Spleen (tissue), 11 donors: ENCODE measurements around the gene SMARCA2. TPM values are rescaled to one million over a fixed set of nuclear protein-coding genes. Genes with fewer than 3 reads are reported as not detected.

Source experiments
- DNase-seq: peaks from one replicate; pipeline ENCODE4 v3.0.0-alpha.2; 2020
- H3K27ac ChIP-seq, 8 donors: fragments of 200-600 bp; sonication (generic) in 7 of 8; 1 replicate in 4 of 8; 2 replicates in 4 of 8; pipeline versions ENCODE4 v1.5.0 to v1.8.0; 2016 to 2021; ENCODE audit warnings: inconsistent platforms in 4 of 8, mild to moderate bottlenecking in 4 of 8, moderate library complexity in 1 of 8
- H3K27me3 ChIP-seq, 7 donors: fragments of 200-600 bp; sonication (generic) in 6 of 7; replicated peaks in 1 of 7; 1 replicate in 4 of 7; 2 replicates in 3 of 7; pipeline versions ENCODE4 v1.5.0 to v1.8.0; 2016 to 2021; ENCODE audit warnings: inconsistent platforms in 3 of 7, mild to moderate bottlenecking in 1 of 7
- H3K36me3 ChIP-seq, 6 donors: fragments of 200-600 bp; sonication (generic) in 5 of 6; 1 replicate in 4 of 6; 2 replicates in 2 of 6; pipeline versions ENCODE4 v1.5.0 to v1.8.0; 2016 to 2021; ENCODE audit warnings: inconsistent platforms in 2 of 6
- H3K4me1 ChIP-seq, 6 donors: fragments of 200-600 bp; sonication (generic) in 5 of 6; 1 replicate in 3 of 6; 2 replicates in 3 of 6; pipeline versions ENCODE4 v1.5.0 to v1.8.0; 2016 to 2021; ENCODE audit warnings: inconsistent platforms in 3 of 6
- H3K4me3 ChIP-seq, 8 donors: fragments of 200-600 bp; sonication (generic) in 7 of 8; 1 replicate in 4 of 8; 2 replicates in 4 of 8; pipeline versions ENCODE4 v1.5.0 to v1.8.0; 2016 to 2021; ENCODE audit warnings: inconsistent platforms in 4 of 8, mild to moderate bottlenecking in 4 of 8, moderate library complexity in 2 of 8
- H3K9me3 ChIP-seq, 8 donors: fragments of 200-600 bp; sonication (generic) in 7 of 8; 1 replicate in 4 of 8; 2 replicates in 4 of 8; pipeline versions ENCODE4 v1.5.0 to v1.8.0; 2016 to 2021; ENCODE audit warnings: inconsistent platforms in 4 of 8
- POLR2A ChIP-seq, 3 donors: fragments of 450-650 bp; IDR thresholded peaks; one replicate each; pipeline ENCODE4 v1.5.1; 2017; ENCODE audit warnings: antibody characterized with exemption in 3 of 3, mild to moderate bottlenecking in 1 of 3
- POLR2AphosphoS5 ChIP-seq, 3 donors: sonication (generic); formaldehyde crosslinking; IDR thresholded peaks; one replicate each; pipeline ENCODE4 v1.5.1; 2017; ENCODE audit warnings: antibody characterized with exemption in 3 of 3
- WGBS, 5 donors: extraction: QIAGEN DNeasy Blood & Tissue Kit in 3 of 5; methylation state at CpG; one replicate each; pipeline versions ENCODE4 v1.1.5 to v1.1.7; 2013 to 2018; 5-methylcytosine and 5-hydroxymethylcytosine counted together
- intact Hi-C: fragments of 100-400 bp; cut with DNase I; formaldehyde crosslinking; loops from one replicate; pipeline ENCODE4 v1.15.0; 2023; ENCODE audit warnings: low total_unique reads
- polyA plus RNA-seq, 3 donors: library from polyadenylated mRNA; stranded (reverse); fragments of 200-250 nt; gene quantifications; one replicate each; pipeline ENCODE4 v1.2.1, GENCODE V29; 2013
- total RNA-seq, 7 donors: library from RNA; depleted of rRNA in 3 of 7; stranded (reverse); fragments of >200 nt in 3 of 7; fragmentation: NEBNext Ultra II Directional in 4 of 7; extraction: Animal tissue kit (Norgen Biotek cat#: 25700) in 4 of 7; gene quantifications; one replicate each; pipeline versions ENCODE4 v1.1.0 to v1.2.1, GENCODE V29; 2016 to 2021
- TF ChIP-seq, protein P1 (sequence below), 11 experiments: fragments of 200-600 bp in 7 of 11; fragments of 450-650 bp in 4 of 11; sonication (generic) in 4 of 11; IDR thresholded peaks in 8 of 11; conservative IDR thresholded peaks in 3 of 11; 1 replicate in 7 of 11; 2 replicates in 4 of 11; pipeline versions ENCODE4 v1.4.0 to v1.8.0; 2016 to 2021; ENCODE audit warnings: antibody characterized with exemption in 11 of 11, inconsistent platforms in 4 of 11, mild to moderate bottlenecking in 1 of 11
- donor health status: healthy with polysubstance abuse.
- donor health status: DM: no; HTN: no; CAD: no; lungs with moderate emphysema.
- donor health status: DM: no; HTN: no; CAD: no.
- donor health status: Bipolar disorder and iron deficiency.
- donor health status: healthy.
- donor health status: DM: no; HTN: no; CAD: no.
- donor health status: DM: yes; HTN: yes; CAD: no.

The SMARCA2 gene
- total and polyA plus RNA-seq, 10 donors = 41.9 to 252 (median 186) TPM

GRCh38 chr9:2126331-2126803, 111.2 kb downstream of the SMARCA2 start:
- peaks cover 4 to 94% (median 36%) of the 10 kb centered on the region in 6 donors for H3K36me3 ChIP-seq
- intact Hi-C loops = no loop called here
- H3K27me3 ChIP-seq = no peaks in the 10 kb centered on the region
- peaks cover 21 to 78% (median 46%) of the 10 kb centered on the region in 6 donors for H3K4me1 ChIP-seq
- 58 to 82% (median 64%) methylated on average over 4 of the region's 4 CpGs for WGBS, 5 donors
- peak overlapping the region; percentile 24 to 84 (median 67) for H3K27ac ChIP-seq
- peak overlapping the region in 3 of 8 donors; percentile 12 to 39 (median 20) for H3K4me3 ChIP-seq
- no peaks in the 10 kb centered on the region for H3K9me3 ChIP-seq
- TF ChIP-seq POLR2AphosphoS5 (IDR thresholded peaks at IDR 0.05) = peak in 1 of 3 donors; percentile 20
- TF ChIP-seq, protein P1, sequence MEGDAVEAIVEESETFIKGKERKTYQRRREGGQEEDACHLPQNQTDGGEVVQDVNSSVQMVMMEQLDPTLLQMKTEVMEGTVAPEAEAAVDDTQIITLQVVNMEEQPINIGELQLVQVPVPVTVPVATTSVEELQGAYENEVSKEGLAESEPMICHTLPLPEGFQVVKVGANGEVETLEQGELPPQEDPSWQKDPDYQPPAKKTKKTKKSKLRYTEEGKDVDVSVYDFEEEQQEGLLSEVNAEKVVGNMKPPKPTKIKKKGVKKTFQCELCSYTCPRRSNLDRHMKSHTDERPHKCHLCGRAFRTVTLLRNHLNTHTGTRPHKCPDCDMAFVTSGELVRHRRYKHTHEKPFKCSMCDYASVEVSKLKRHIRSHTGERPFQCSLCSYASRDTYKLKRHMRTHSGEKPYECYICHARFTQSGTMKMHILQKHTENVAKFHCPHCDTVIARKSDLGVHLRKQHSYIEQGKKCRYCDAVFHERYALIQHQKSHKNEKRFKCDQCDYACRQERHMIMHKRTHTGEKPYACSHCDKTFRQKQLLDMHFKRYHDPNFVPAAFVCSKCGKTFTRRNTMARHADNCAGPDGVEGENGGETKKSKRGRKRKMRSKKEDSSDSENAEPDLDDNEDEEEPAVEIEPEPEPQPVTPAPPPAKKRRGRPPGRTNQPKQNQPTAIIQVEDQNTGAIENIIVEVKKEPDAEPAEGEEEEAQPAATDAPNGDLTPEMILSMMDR (IDR thresholded peaks at IDR 0.05 in 8 of 11, conservative IDR thresholded peaks at IDR 0.05 in 3 of 11) = no peak
- TF ChIP-seq POLR2A (IDR thresholded peaks at IDR 0.05) = no peak
- DNase-seq = no peak

GRCh38 chr9:2127486-2127885, 112.3 kb downstream of the SMARCA2 start:
- Histone ChIP-seq H3K27ac (peak overlapping the region in 5 of 8 donors; percentile 58 to 84 (median 70)), H3K4me1 (peaks cover 24 to 85% (median 53%) of the 10 kb centered on the region in 6 donors), H3K4me3 (no peak overlapping the region), H3K36me3 (peaks cover 4 to 92% (median 34%) of the 10 kb centered on the region in 6 donors), H3K9me3 (no peaks in the 10 kb centered on the region), H3K27me3 (no peaks in the 10 kb centered on the region)
- 85 to 100% (median 92%) methylated on average over 1 of the region's 1 CpG for WGBS, 5 donors
- TF ChIP-seq POLR2A (IDR thresholded peaks at IDR 0.05) (no peak), POLR2AphosphoS5 (IDR thresholded peaks at IDR 0.05) (no peak)
- TF ChIP-seq, protein P1 (IDR thresholded peaks at IDR 0.05 in 8 of 11, conservative IDR thresholded peaks at IDR 0.05 in 3 of 11) = no peak
- intact Hi-C loops = no loop called here
- DNase-seq = no peak

DNA sequence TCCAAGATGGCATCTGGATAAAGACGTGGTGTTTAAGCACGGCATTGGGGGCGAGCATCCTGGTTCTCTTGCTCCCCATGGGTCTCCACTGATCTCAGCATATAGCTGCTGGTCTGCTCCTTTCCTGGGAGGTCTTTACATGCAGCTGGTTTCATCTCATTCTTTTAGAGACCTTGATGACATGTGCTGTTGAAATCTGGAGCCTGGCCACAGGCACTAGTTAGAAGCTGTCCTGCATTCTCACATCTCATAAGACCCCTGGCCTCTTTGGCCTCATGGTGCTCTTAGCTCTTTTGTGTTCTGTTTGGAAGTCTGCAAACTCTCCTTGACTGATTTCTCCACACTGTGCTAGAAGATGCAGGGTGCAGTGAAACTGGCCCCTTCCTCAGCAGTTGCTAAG, 113.0 kb downstream of the SMARCA2 start:
- Histone ChIP-seq H3K36me3 (peaks cover 0 to 86% (median 32%) of the 10 kb centered on the region in 6 donors), H3K9me3 (no peaks in the 10 kb centered on the region), H3K4me3 (no peak overlapping the region), H3K27ac (peak overlapping the region in 1 of 8 donors; percentile 84), H3K27me3 (no peaks in the 10 kb centered on the region), H3K4me1 (peaks cover 24 to 91% (median 60%) of the 10 kb centered on the region in 6 donors)
- 56 to 98% (median 81%) methylated on average over 3 of the region's 3 CpGs for WGBS, 5 donors
- no peak for TF ChIP-seq POLR2AphosphoS5 (IDR thresholded peaks at IDR 0.05)
- TF ChIP-seq, protein P1 (IDR thresholded peaks at IDR 0.05 in 8 of 11, conservative IDR thresholded peaks at IDR 0.05 in 3 of 11) = no peak
- no peak for TF ChIP-seq POLR2A (IDR thresholded peaks at IDR 0.05)
- no peak for DNase-seq
- intact Hi-C loops = no loop called here

DNA sequence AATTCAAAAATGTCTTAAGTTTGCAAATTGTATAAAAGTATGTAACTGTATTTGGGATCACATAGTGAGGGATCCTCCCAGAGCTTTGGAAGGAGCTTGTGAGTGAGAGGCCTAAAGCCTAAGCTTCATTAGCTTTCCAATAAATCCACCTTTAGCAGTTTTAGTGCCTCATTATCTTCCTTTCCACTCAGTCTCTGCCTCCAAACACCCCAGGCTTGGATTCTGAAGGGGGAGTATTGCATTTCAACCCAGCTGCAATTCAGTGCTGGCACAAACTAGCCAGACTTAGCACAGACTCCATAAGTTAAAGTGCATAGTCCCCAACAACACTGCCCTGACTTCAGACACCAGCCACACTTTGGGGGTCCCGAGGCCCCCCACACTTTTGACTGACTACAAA, 113.5 kb downstream of the SMARCA2 start:
- H3K9me3 ChIP-seq = no peaks in the 10 kb centered on the region
- H3K4me3 ChIP-seq = no peak overlapping the region
- DNase-seq = no peak
- WGBS, 5 donors = 87 to 100% (median 95%) methylated on average over 1 of the region's 1 CpG
- intact Hi-C loops = no loop called here
- peaks cover 0 to 86% (median 28%) of the 10 kb centered on the region in 6 donors for H3K36me3 ChIP-seq
- no peaks in the 10 kb centered on the region for H3K27me3 ChIP-seq
- H3K27ac ChIP-seq = peak overlapping the region in 3 of 8 donors; percentile 4 to 84 (median 20)
- H3K4me1 ChIP-seq = peaks cover 24 to 96% (median 63%) of the 10 kb centered on the region in 6 donors
- TF ChIP-seq, protein P1 (IDR thresholded peaks at IDR 0.05 in 8 of 11, conservative IDR thresholded peaks at IDR 0.05 in 3 of 11) = no peak
- TF ChIP-seq POLR2AphosphoS5 (IDR thresholded peaks at IDR 0.05) (no peak), POLR2A (IDR thresholded peaks at IDR 0.05) (no peak)
